Muscle of back (tissue), 11 donors: Measurements from ENCODE around the gene TNS3. TPM values are rescaled to one million over a fixed set of nuclear protein-coding genes. Genes with fewer than 3 reads are reported as not detected.
A peak's percentile ranks its signal among the peaks of the same experiment; 100 is the strongest.

Experiments used
- DNase-seq, 3 donors: peaks; one replicate each; pipeline versions ENCODE4 v3.0.0 to v3.0.0-alpha.2; 2013
- polyA plus RNA-seq, 10 donors: library from polyadenylated mRNA; unstranded; fragments of 120-200 nt; gene quantifications; one replicate each; pipeline ENCODE4 v1.2.1, GENCODE V29; 2013; ENCODE audit not compliant: insufficient read length in 10 of 10

TNS3 gene
- polyA plus RNA-seq, 10 donors = 24.5 to 51.0 (median 27.3) TPM

DNA sequence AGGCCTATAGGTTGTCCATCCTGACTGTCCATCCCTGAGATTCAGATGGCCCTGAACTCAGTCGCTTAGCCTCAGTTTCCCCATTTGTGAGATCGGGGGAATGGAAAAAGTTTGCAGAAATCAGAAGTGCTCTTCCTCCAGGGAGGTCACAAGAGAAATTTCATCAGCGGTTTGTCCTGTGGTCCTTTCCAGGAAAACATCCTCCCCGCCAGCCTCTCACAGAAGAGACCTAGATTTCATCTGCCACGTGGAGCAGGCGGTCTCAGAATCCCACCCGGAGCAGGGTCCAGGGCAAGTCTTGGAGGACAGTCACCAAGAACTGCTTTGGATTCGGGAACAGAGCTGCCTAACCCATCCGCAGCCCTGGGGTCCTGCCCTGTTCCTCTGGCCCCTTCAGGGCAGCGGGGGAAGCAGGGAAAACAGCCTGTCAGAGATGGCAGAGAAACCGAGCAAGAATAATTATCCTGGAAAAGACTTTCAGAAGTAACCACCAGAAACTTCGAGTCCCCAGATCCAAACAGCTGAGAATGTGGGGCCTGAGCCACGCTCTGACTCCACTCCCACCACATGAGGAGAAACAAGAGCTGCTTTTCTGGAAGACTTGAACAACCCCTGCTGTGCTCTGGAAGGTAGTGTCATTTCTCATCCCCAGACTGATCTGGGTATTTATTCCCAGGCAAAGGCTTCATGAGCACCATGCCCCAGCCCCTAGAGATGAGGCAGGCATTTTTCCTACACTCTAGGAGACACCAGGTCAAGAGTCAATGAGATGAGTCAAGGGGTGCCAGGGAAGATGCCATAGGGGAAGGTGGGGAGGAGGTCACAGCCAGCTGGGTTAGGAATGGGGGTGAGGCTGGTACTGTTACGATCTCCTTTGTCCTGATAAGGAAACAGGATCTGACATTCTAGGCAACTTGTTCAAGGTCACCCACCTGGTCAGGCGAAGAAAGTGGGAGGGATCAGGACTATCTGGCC, 1.1 kb upstream of the TNS3 start:
- peak in 2 of 3 donors; percentile 88 to 94 for DNase-seq

DNA sequence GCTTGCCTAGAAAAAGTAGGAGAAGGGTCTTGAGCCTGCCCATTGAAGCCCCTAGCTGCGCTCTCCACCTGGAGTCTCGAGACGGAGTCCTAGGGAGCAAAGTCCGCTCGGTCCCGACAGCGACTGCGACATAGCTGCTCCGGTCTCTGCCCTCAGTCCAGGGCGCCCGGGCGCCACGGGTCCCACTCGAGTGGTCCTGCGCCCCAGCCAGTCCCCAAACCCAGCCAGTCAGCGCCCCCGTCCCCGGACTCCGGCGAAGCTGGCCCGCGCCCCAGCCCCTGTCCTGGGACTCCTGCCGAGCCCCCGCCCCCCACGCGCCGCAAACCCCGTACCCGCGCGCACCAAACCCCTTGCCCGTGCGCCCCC, 490 bp downstream of the TNS3 start:
- DNase-seq = no peak

DNA sequence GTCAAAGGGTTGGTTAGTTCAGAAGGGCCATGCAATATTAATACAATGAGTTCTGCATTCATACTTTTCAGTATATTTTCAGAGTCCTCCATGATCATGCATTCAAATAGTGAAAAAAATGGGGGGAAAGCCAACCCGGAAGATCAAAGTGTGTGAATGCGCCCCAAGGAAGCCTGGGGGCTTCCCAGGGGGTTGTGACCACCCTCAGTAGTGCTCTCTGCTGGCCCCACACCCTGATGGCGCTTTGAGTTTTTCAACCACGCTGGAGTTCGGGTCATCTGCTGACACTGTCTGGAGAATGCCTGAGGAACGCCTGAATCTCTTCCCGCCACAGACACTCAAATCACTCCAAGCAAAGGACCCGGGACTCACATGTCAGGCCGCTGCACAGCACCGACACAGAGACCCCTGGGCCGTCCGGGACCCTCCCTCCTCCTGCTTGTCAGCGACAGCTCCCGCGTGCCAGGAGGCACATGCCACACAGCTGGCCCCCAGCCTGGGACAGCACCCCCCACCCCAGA, 1.0 kb downstream of the TNS3 start:
- DNase-seq = peak in 1 of 3 donors; percentile 75

DNA sequence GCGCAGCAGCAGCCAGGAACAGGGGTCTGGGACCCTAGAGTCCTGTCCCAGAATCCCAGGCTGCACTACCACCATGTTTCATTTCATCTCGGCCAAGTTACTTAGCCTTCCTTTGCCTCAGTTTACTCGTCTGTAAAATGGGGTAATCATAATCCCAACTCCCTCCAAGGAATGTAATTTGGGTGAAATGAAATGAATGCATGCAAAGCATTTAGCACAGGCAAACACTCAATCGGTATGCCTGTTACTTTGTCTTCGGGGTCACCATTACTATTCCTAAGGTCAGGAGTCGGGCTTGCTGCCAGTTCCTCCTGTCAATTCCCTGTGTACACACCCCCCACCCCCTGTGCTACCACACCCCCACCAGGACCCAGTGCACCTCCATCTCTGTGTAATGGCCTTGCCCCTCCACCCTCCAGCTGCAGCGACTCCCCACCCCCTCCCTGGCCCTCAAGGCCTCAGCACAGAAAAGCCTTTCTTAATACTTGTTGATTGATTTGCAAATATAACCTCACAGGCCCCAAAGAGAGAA, 1.7 kb downstream of the TNS3 start:
- no peak for DNase-seq

DNA sequence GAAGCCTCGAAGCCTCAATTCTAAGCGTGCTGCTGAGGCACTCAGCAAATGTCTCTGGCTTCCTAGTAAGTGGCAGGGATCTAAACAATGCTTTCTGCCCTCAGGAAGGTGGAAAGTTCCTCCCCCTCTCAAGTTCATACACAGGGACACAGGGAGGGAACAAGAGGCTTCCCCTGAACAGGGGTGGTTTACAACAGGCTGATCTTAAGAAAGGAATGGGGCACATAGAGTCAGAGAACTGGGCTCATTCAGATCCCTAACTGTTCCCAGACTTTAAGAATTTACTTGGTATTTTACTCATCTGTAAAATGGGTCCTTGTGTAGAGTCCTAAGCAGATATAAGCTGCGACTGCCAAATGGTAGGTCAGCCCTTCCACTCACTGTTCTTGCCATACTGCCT, 2.5 kb downstream of the TNS3 start:
- peak in 1 of 3 donors; percentile 25 for DNase-seq

DNA sequence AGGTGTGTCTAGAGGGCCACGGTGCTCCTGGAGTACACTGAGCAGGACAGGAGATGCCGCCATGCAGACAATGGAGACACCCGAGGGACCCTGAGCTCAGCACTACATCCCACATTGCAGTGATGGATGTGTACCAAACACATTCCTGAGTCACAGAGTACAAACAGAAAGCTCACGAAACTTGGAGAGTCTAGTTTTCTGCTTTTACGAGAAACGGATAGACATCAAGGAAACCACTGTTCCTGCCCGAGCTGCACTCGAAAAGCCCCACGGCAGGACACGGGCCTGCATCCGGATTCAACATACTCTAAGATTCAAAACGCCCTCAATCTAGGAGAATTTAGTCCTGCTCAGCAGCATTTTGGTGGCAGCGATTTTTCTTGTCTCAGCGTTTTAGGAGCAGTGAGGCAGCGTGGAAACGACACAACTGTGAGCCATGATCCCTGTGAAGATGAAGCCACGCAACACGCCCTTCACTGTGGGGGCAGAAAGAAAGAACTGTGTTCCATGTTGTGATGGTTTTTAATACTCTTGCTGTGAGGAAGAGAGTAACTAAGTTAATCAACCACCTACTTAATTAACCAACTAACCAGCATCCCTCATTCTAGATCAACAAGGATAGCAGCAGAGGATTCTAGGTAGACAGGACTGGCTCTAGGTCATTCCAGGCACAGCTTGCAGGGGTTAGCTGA, 3.2 kb downstream of the TNS3 start:
- peak in 2 of 3 donors; percentile 69 to 84 for DNase-seq

DNA sequence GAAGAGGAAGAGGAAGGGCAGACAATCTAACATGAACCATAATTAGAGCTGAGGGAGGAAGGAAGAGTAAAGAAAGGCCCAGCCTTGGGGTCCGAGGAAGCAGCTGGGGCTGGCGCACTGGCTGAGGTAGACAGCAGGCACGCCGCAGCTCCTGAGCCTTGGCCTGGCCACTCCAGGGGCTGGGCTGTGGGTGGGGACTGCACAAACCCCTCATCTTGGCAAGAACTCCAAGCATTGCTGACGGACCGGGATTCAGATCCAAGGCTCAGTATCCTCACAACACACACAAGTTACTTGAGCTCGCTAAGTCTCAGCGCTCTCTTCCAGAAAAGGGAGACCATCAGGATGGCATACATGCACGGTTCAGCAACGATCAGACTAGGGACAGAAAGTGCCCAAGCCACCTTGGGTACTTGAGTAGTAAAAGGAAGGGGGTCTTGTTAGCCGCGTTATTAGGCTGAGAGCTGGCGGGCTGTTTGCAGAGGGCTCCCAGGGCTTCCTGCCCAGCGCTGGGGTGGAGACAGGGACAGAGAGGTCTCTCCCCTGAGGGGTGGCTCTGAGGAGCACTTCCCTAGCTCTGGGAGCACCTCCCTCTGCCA, 4.5 kb downstream of the TNS3 start:
- DNase-seq = peak in 2 of 3 donors; percentile 83 to 92

DNA sequence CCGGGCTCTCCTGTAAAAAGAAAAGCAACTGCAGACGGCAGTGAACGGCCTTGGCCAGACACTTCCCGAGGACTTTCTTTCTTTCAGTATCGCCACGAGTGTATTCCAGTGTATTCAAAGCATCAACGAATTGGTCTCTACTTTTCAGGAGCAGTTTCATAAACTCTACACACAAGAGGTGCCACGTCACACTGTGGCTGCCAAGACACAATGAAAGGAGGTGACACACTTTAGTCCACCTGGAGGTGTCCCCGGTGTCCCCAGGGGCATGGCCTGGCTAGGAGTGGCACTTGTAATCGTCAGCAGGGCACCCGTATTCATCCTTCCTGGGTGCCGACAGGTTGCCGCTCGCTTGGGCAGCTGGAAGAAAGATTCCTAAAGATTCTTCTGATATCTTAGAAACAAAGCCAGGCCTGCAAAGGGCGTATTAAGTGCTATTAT, 5.0 kb downstream of the TNS3 start:
- DNase-seq = no peak

DNA sequence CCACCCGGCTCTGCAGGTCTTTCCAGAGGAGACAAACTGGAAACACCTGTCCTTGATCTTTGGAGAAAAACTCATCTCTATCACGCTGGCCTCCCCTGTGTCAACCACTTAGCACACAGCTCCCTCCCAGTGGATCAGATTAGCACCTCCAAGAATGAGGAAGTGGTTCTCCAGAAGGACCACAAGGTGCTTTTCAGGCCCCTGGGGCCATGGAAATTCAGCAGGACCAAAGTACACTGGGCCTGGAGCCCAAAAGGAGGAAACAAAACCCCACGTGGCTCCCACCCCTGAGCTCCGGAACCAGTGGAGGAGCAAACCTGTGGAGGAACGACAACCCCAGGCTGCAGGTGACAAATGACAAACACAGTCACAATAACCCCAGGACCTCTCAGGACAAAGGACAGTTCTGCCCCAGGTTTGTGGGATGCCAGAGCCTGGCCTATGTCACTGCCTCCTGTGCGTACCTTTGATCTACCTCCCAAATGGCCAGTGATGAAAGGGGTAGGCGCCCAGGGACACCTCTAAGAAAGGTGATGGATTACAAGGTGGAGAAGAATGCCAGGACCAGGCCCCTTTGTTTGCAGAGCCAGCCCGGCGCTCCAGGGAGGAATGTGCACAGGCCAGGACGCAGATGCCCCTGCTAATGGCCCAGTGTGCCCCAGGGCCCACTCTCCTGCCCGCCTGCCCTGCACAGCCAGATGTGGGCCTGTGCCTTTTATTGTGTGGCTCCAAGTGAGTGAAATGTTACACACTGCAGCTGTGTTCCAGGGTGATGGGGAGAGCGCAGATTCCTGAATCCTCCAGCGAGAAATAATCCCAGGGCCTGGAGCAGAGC, 5.7 kb downstream of the TNS3 start:
- DNase-seq = peak in 2 of 3 donors; percentile 91 to 95

DNA sequence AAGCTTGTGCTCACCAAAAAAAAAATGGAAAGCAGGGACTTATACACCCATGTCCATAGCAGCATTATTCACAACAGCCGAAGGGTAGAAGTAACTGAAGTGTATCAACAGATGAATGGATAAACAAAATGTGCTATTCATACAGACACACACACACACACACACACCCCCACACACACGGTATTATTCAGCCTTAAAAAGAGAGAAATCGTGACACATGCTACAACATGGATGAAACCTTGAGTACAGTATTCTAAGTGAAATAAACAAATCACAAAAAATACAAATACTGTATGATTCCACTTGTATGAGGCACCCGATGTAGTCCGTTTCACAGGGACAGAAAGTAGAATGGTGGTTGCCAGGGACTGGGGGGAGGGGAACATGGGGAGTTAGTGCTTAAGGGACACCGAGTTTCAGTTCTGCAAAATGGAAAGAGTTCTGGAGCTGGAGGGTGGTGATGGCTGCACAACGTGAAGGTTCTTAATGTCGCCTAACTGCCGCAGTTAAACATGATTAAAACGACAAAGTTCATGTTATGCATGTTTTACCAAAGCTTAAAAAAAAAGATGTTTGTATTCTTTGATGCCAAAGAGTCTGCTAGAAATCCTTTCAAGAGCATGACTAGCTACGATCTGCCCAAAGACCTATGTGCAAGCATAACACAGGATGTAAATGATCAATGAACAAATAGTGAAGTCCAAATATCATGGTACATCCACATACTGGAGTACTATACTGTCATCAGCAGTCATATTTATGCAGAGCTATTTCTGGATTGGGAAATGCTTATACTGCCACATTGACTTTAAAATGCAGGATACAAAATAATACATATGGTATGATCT, 7.2 kb downstream of the TNS3 start:
- DNase-seq = peak in 1 of 3 donors; percentile 52

DNA sequence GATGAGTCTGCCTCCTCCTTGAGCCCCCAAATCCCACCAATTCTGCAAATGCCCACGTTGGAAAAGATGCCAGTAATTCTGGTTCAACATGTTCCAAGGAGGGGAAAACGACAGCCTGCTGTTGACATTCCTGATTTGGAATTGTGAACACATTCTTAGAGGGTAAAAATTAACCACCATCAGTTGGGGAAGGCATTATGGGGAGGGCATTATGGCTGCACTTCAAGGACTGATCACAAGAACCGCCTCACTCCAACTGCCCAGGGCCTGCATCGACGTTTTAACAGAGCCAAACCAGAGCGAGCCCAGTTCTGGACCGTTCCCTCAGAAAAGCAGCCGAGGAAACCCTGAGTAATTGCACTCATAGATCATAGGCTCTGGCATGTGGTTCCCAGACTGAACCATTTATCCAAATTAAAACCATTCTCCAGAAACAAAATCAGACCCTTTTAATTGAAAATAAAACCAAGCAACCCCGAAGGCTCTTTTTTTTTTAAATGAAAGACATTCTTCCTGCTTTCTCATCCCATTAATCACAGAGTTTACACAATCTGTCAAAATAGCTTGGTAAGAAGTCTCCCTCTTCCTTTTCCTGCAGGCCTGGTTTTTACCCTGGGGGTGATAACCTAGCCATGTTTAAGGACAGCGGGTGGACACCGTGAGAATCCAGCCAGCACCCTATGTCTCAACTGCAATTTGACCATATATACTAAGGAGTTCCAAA, 8.0 kb downstream of the TNS3 start:
- DNase-seq = peak; percentile 59 to 88 (median 80)

DNA sequence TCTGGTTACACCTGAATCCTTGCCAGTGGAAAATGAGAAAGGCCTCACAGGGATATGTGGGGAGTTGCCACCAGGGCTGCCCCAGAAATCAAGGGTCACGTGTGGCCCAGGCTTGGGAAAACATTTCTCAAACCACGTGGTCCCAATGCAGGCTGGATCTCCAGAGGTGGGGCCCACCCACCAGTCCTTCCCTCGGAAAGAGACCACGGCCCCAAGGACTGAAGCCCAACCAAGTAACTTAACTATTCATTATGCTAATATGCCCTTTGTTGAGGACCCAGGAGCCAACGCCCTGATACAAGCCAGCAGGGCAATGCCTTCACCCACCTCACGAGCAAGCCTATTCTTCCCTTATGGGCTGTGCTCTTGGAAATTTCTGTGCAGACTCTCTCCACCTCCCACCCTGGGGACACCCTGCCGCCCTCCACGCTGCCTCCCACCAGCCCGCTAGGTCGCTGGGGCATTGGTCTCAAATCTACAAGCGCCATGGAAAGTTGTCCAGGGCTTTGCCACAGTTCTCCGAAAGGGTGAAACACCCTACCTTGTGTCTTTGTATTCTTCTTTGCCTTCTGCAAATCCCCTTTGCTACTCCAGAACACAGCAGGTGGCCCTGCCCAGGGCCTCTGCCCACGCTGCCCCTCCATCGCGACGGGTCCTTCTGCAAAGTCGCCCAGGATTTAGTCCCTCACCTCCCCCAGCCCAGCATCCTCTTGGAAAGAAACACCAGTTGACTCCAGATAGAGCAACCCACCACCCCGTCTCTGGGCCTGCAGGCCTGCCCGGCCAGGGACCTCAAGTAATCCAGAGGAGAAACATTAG, 8.8 kb downstream of the TNS3 start:
- DNase-seq = peak in 1 of 3 donors; percentile 20

DNA sequence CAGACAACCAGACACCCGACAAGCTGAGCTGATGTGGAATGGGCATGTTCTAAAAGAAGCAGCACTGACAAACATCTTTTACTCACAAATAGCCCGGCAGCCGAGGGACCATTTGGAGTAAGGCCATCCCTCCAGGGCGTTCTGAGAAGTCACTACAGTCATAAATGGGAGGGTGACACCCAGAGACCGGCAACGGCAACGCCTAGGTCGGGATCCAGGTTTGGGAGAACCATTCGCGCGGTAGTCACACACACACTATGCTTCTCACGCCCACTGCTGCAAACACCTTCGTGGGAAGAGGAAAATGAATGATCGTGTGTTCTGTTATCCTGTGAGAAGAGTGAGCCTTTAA, 9.8 kb downstream of the TNS3 start:
- peak in 1 of 3 donors; percentile 73 for DNase-seq

DNA sequence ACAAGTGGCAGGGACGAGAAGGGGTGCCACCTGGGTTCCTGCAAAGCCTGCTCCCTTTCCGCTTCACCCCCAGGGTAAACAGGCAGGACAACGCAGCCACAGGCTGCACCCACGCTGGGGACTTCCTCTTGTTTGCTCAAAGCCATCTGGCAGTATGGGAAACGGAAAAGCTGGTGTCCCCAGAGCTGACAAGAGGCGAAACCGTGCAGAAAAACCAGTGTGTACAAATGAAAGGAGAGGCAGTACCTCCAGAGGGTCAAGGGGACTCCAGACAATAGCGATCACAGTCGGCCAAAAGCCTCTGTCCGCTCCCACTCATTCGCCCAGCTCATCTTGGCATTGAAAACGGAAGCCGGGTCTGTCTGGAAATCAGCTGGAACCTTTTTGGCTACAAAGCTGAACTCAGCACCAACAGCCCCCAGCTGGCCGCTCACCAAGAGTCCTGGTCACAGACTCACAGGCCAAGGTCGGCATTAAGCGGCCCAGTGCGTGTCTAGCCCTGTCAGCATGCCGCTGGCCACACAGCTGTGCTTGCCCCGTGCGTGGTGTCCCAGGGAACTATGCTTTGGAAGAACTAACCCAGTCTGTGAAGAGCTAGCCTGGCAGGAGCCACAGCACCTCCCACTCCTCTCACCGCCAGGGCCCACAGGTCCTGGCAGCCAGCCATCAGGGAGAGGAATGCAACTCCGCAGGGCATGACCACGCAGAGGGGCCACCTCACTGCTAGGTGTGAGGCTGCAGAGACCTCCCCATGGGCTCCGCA, 10.4 kb downstream of the TNS3 start:
- DNase-seq = peak; percentile 54 to 85 (median 58)

DNA sequence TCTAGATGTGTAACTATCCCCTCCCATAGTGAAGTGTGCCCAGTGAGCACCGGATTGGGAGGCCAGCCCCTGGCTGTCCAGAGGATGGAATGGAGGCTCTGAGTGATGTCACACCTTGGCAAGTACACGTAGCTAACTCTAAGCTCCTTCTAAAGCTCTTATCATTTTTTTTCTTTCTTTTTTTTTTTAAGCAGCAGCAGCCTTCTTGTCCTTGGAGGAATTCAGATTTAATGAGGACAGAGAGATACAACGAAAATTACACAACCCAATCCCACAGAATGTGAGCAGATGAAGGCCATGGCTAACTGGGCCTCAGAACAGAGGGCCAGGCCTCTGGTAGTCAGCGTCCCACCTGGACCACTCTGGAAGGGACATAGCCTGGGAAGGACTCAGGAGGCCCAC, 11.3 kb downstream of the TNS3 start:
- peak; percentile 47 to 88 (median 80) for DNase-seq

DNA sequence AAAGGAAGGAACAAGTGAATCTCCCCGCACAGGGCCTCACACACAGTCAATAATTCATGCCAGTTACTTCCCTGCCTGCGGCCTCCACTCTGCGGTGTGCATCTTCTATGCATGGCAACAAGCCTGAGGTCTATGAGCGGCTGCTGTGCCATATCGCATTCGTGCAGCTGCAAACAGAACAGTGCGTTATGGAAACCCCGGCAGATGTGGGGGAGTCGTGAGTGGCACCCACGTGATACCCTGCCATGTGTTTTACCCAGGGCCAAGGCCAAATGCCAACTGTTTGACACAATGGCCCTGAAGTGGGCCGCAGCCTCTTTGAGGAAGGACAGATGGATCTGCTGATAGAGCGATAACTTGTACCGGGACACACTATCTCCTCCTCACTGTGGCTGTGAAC, 13.4 kb downstream of the TNS3 start:
- DNase-seq = peak in 2 of 3 donors; percentile 20 to 70

DNA sequence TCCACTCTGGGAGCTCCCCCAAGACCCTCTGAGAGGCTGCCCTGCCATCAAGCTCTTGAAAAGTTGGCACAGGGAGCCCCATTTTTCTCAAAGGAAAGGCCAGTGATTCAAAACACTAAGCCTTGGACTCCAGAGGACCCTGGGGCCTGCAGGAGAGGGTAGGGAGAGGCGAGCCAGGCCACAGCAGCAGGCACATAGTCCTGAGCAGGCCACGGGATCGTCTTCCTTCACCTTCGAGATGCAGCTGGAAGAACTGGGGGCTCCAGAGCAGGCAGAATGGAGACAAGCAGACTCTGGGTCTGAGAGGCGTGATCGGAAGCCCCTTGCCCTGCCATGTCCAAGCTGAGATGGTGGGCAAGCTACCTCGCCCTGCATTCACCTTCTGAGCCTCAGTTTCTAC, 13.9 kb downstream of the TNS3 start:
- no peak for DNase-seq
